GM12892 (cell line): ENCODE results near the gene OR52B6.
A peak's percentile ranks its signal among the peaks of the same experiment; 100 is the strongest.

Experiments used
- DNase-seq: peaks from one replicate; pipeline ENCODE4 v3.0.0; 2011; ENCODE audit not compliant: insufficient read length
- FAIRE-seq: peaks from 2 replicates; lab custom pipeline; 2011; peaks lifted over from hg19 to GRCh38; lab: Jason Lieb, UNC
- POLR2A ChIP-seq: IDR thresholded peaks from 2 replicates; pipeline ENCODE4 v1.6.1; 2011; ENCODE audit warnings: low read depth, low read length, control low read depth
- POLR2AphosphoS5 ChIP-seq: IDR thresholded peaks from 2 replicates; pipeline ENCODE4 v1.6.1; 2011; ENCODE audit warnings: low read depth, low read length, control low read depth
- TAF1 ChIP-seq: IDR thresholded peaks from 2 replicates; pipeline ENCODE4 v1.6.1; 2011; ENCODE audit warnings: low read depth, mild to moderate bottlenecking, control low read depth, low read length, borderline replicate concordance

Gene OR52B6

DNA sequence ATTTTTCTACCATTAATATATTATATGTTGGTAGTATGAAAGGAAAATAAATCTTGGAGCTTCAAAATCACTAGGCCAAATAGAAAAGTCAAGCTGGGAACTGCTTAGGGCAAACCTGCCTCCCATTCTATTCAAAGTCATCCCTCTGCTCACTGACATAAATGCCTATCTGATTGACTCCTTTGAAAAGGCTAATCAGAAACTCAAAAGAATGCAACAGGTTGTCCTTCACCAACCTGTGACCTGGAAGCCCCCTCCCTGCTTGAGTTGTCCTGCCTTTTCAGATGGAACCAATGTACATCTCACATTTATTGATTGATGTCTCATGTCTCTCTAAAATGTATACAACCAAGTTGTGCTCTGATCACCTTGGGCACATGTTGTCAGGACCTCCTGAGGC, 40.9 kb downstream of the OR52B6 start:
- no peak for FAIRE-seq
- DNase-seq = no peak
- no peak for TF ChIP-seq TAF1
- TF ChIP-seq POLR2AphosphoS5 = no peak
- no peak for TF ChIP-seq POLR2A

DNA sequence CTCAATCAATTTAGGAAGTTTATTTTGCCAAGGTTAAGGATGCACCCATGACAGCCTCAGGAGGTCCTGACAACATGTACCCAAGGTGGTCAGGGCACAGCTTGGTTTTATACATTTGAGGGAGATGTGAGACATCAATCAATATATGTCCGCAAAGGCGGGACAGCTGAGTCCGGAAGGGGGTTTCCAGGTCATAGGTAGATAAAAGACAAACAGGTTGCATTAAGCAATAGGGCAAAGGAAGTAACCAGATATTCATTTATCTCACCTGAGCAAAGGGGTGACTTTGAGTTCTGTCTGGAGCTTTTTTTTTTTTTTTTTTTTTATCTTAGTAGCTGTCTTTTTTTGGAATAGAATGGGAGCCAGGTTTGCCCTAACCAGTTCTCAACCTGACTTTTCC, 42.1 kb downstream of the OR52B6 start:
- DNase-seq (no peak), FAIRE-seq (no peak)
- no peak for TF ChIP-seq POLR2AphosphoS5
- TF ChIP-seq TAF1 = no peak
- TF ChIP-seq POLR2A = no peak

DNA sequence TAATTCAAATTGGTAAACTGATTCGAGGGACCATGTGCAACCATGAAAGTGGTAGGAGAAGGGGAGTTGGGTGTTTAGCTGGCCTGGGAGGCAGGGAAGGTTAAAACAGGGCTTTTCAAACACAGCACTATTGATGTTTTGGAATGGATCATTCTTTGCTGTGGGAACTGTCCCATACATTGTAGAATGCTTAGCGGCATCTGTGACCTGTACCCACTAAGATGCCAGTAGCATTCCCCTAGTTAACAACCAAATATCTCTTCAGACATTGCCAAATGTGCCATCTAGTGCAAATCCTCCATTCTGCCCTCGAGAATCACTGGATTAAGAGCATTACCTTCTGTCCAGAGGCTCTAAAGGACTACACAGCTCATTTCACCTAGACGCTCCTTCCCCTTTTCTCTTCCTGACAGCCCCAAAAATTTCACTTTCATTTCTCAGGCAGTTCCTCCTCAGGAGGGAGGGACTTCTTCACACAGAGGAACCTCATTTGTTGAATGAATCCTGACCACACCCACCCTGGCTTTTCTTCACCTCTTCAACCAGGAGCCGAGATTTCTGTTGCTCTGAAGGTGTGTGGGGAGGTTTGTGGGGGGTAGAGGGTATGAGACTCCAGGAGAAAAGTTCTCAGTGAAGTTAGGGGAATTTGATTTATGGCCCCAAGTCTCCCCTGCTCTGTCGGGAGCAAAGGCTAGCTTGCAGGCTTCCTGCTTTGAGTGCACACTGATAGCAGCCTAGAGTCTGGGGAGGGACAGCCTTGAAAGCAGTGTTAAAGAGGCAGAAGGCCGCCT, 44.0 kb downstream of the OR52B6 start, which contains the start of gene TRIM34:
Gene TRIM34, plus strand, starts transcription at position 513 of the 791 bp plus-strand sequence. CDS start 7,331 bp downstream, outside the sequence.
- FAIRE-seq (peak; percentile 97), DNase-seq (peak; percentile 64)
- peak; percentile 51; the same call in 1 of the 2 replicates for TF ChIP-seq TAF1
- TF ChIP-seq POLR2AphosphoS5 = peak; percentile 98
- TF ChIP-seq POLR2A = peak; percentile 92

DNA sequence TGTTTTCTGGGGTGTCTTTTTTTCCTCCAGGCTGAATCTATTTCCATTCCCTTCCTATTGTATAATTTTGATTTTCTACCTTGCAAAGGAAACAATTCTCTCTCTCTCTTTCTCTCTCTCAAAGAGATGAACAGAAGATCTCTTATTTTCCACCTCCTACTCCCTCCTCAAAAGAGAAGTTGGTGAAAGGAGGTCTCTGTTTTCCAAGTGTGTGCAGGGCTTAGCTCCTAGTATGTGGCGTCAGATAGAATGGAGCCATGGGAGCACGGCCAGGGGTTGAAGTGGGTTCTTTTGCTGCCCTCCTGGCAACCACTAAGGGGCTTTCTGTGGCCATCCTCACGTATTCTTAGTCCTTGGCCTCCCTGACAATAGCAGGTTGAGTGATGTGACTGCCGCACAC, 44.6 kb downstream of the OR52B6 start:
- TF ChIP-seq POLR2AphosphoS5 (no peak), POLR2A (no peak), TAF1 (no peak)
- FAIRE-seq (no peak), DNase-seq (no peak)

- peak; percentile 67 for FAIRE-seq
- TF ChIP-seq POLR2AphosphoS5 (no peak), TAF1 (no peak), POLR2A (no peak)
- no peak for DNase-seq
Measured at GRCh38 chr11:5626196-5626595, 45.5 kb downstream of the OR52B6 start.

GRCh38 chr11:5631417-5631816, 50.7 kb downstream of the OR52B6 start:
- FAIRE-seq = no peak
- TF ChIP-seq POLR2AphosphoS5 = no peak
- TF ChIP-seq TAF1 = no peak
- no peak for TF ChIP-seq POLR2A
- DNase-seq = no peak
